Tibial artery (tissue), 4 donors: ENCODE data around the gene MAD1L1.

Experiments used
- DNase-seq, 2 donors: peaks; one replicate each; pipeline ENCODE4 v3.0.0-alpha.2; 2019
- H3K27ac ChIP-seq, 2 donors: fragments of 200-600 bp; sonication (generic) in 1 of 2; 1 replicate in 1 of 2; 2 replicates in 1 of 2; pipeline ENCODE4 v1.5.1; 2018 to 2019; ENCODE audit warnings: mild to moderate bottlenecking in 1 of 2
- H3K27me3 ChIP-seq, 2 donors: fragments of 200-600 bp; sonication (generic) in 1 of 2; one replicate each; pipeline versions ENCODE4 v1.5.1 to v1.6.0; 2016 to 2019
- H3K36me3 ChIP-seq, 3 donors: fragments of 200-600 bp; sonication (generic) in 2 of 3; one replicate each; pipeline ENCODE4 v1.5.1; 2016 to 2019; ENCODE audit warnings: mild to moderate bottlenecking in 2 of 3
- H3K4me1 ChIP-seq, 4 donors: fragments of 200-600 bp; sonication (generic) in 2 of 4; 1 replicate in 3 of 4; 2 replicates in 1 of 4; pipeline ENCODE4 v1.5.1; 2016 to 2019
- H3K4me3 ChIP-seq, 2 donors: fragments of 200-600 bp; sonication (generic) in 1 of 2; 1 replicate in 1 of 2; 2 replicates in 1 of 2; pipeline ENCODE4 v1.5.1; 2018 to 2019; ENCODE audit warnings: mild to moderate bottlenecking in 2 of 2
- H3K9me3 ChIP-seq, 3 donors: fragments of 200-600 bp; sonication (generic) in 1 of 3; one replicate each; pipeline ENCODE4 v1.5.1; 2016 to 2019
- CTCF ChIP-seq, 2 experiments: fragments of 200-600 bp in 1 of 2; fragments of 450-650 bp in 1 of 2; IDR thresholded peaks; one replicate each; pipeline ENCODE4 v1.5.1; 2017 to 2019; ENCODE audit warnings: antibody characterized with exemption in 2 of 2, mild to moderate bottlenecking in 1 of 2, moderate library complexity in 1 of 2
- intact Hi-C: fragments of 100-400 bp; cut with DNase I; formaldehyde crosslinking; loops from one replicate; pipeline ENCODE4 v1.15.0; 2023; ENCODE audit warnings: low total_unique reads

Gene MAD1L1

GRCh38 chr7:2278026-2278425 is 45.3 kb upstream of the MAD1L1 start:
- no peak overlapping the region for H3K4me3 ChIP-seq
- H3K27me3 ChIP-seq = no peaks in the 10 kb centered on the region
- TF ChIP-seq CTCF (IDR thresholded peaks at IDR 0.05) = no peak
- peaks cover 12 to 38% (median 16%) of the 10 kb centered on the region in 3 donors for H3K36me3 ChIP-seq
- no peaks in the 10 kb centered on the region for H3K9me3 ChIP-seq
- no peak for DNase-seq
- intact Hi-C loops = loop anchor here (10.0 kb wide), 1 partner anchor 1023 kb away; no protein-coding TSS in a partner anchor
- H3K4me1 ChIP-seq = no peaks in the 10 kb centered on the region
- no peak overlapping the region for H3K27ac ChIP-seq

- Histone ChIP-seq H3K9me3 (no peaks in the 10 kb centered on the region), H3K4me3 (no peak overlapping the region), H3K36me3 (peaks cover 12 to 53% (median 20%) of the 10 kb centered on the region in 3 donors), H3K27ac (no peak overlapping the region), H3K4me1 (no peaks in the 10 kb centered on the region), H3K27me3 (no peaks in the 10 kb centered on the region)
- TF ChIP-seq CTCF (IDR thresholded peaks at IDR 0.05) = no peak
- DNase-seq = no peak
- intact Hi-C loops = loop anchor here (10.0 kb wide), 1 partner anchor 1021 kb away; no protein-coding TSS in a partner anchor
Observed at GRCh38 chr7:2276107-2276506, 43.4 kb upstream of the MAD1L1 start.

GRCh38 chr7:2275101-2275500 is 42.4 kb upstream of the MAD1L1 start:
- TF ChIP-seq CTCF (IDR thresholded peaks at IDR 0.05) = no peak
- H3K27me3 ChIP-seq = no peaks in the 10 kb centered on the region
- H3K4me1 ChIP-seq = no peaks in the 10 kb centered on the region
- H3K4me3 ChIP-seq = no peak overlapping the region
- intact Hi-C loops = loop anchor here (10.0 kb wide), 1 partner anchor 1020 kb away; no protein-coding TSS in a partner anchor
- DNase-seq = no peak
- no peaks in the 10 kb centered on the region for H3K9me3 ChIP-seq
- H3K27ac ChIP-seq = no peak overlapping the region
- H3K36me3 ChIP-seq = peaks cover 12 to 55% (median 29%) of the 10 kb centered on the region in 3 donors

GRCh38 chr7:2274666-2275065 is 41.9 kb upstream of the MAD1L1 start:
- no peak for DNase-seq
- peaks cover 12 to 58% (median 32%) of the 10 kb centered on the region in 3 donors for H3K36me3 ChIP-seq

GRCh38 chr7:2273866-2274265 is 41.1 kb upstream of the MAD1L1 start:
- peaks cover 12 to 59% (median 32%) of the 10 kb centered on the region in 3 donors for H3K36me3 ChIP-seq
- no peak overlapping the region for H3K27ac ChIP-seq
- H3K4me1 ChIP-seq = no peaks in the 10 kb centered on the region
- TF ChIP-seq CTCF (IDR thresholded peaks at IDR 0.05) = no peak
- H3K9me3 ChIP-seq = no peaks in the 10 kb centered on the region
- intact Hi-C loops = loop anchor here (10.0 kb wide), 1 partner anchor 1019 kb away; no protein-coding TSS in a partner anchor
- H3K4me3 ChIP-seq = no peak overlapping the region
- no peak for DNase-seq
- H3K27me3 ChIP-seq = no peaks in the 10 kb centered on the region

More at GRCh38 chr7:2274666-2275065, 41.9 kb upstream of the MAD1L1 start:
- no peak overlapping the region for H3K4me3 ChIP-seq
- no peak overlapping the region for H3K27ac ChIP-seq
- H3K4me1 ChIP-seq = no peaks in the 10 kb centered on the region
- intact Hi-C loops = loop anchor here (10.0 kb wide), 1 partner anchor 1020 kb away; no protein-coding TSS in a partner anchor
- no peaks in the 10 kb centered on the region for H3K27me3 ChIP-seq
- no peaks in the 10 kb centered on the region for H3K9me3 ChIP-seq
- TF ChIP-seq CTCF (IDR thresholded peaks at IDR 0.05) = no peak
